ENCODE results near the gene TRIM29. TPM values are rescaled to one million over a fixed set of nuclear protein-coding genes. Genes with fewer than 3 reads are reported as not detected.

The TRIM29 gene
- total and polyA plus RNA-seq, 2 of the 13 experiments (the other 11 are each of a cell fraction or from before 2014, with no cell fraction given) = 0.86 TPM

GRCh38 chr11:120112174-120112796 lies 25.6 kb downstream of the TRIM29 start:
- H3K9me3 ChIP-seq (ENCODE audit: low read length) = no peaks in the 10 kb centered on the region
- no peak overlapping the region for H2AFZ ChIP-seq (ENCODE audit: low read length)
- no peak overlapping the region for H3K9ac ChIP-seq (ENCODE audit: insufficient read depth, low read depth, low read length)
- no peak overlapping the region for H3K27ac ChIP-seq (ENCODE audit: extremely low read length, insufficient read depth, low read length)
- no peak overlapping the region for H3K4me3 ChIP-seq (replicated peaks in 1 of 3; ENCODE audit: insufficient read depth in 1 of 3, low read depth in 2 of 3, low read length in 3 of 3)
- peaks cover 6 to 45% of the 10 kb centered on the region in 2 experiments; a peak in 4 of 5 replicates for H3K27me3 ChIP-seq (ENCODE audit: control insufficient read depth in 1 of 2, insufficient read depth in 2 of 2, low read length in 2 of 2)
- in situ Hi-C loops (cut with HindIII; ENCODE audit: extremely low pct_ligation_motif_present, low pct_unique_long_range_greater_than_20kb) = no loop called here
- intact Hi-C loops (cut with micrococcal nuclease; ENCODE audit: unreplicated experiment) = no loop called here
- ATAC-seq (peak; percentile 49), DNase-seq (ENCODE audit: low spot score) (no peak), FAIRE-seq (no peak)
- no peaks in the 10 kb centered on the region for H3K4me1 ChIP-seq (ENCODE audit: insufficient read depth, low read length)
- peak; percentile 13; the same call in 1 of the 2 replicates for TF ChIP-seq STAG1 (CRISPR knock-in tag; IDR thresholded peaks at IDR 0.05)
- no peak for TF ChIP-seq MEIS2 (CRISPR knock-in tag; IDR thresholded peaks at IDR 0.05)
- H3K36me3 ChIP-seq (replicated peaks in 1 of 2; ENCODE audit: control insufficient read depth in 1 of 2, insufficient read depth in 2 of 2, low read length in 2 of 2) = no peaks in the 10 kb centered on the region
- POLR2A ChIA-PET = no interaction called here
- 11% methylated on average over 11 of the region's 15 CpGs for WGBS (ENCODE audit: low lambda C conversion rate)
- no peaks in the 10 kb centered on the region; the same call in 1 of the 2 replicates for H4K20me1 ChIP-seq (ENCODE audit: insufficient read depth, low read length)
- CTCF ChIA-PET (ENCODE audit: low intra/inter-chr PET ratio, low total read pairs) = no interaction called here
- BruUV-seq (replicated peaks) = no TSS peak
- H3K79me2 ChIP-seq (ENCODE audit: insufficient read depth, low read length) = no peaks in the 10 kb centered on the region
- H3K4me2 ChIP-seq (ENCODE audit: low read depth, low read length) = no peak overlapping the region

GRCh38 chr11:120109531-120109930 lies 28.4 kb downstream of the TRIM29 start:
- peaks cover 6 to 54% of the 10 kb centered on the region in 2 experiments; a peak in 4 of 5 replicates for H3K27me3 ChIP-seq (ENCODE audit: control insufficient read depth in 1 of 2, insufficient read depth in 2 of 2, low read length in 2 of 2)
- no TSS peak for BruUV-seq (replicated peaks)
- no peaks in the 10 kb centered on the region for H3K79me2 ChIP-seq (ENCODE audit: insufficient read depth, low read length)
- H3K4me2 ChIP-seq (ENCODE audit: low read depth, low read length) = no peak overlapping the region
- H3K27ac ChIP-seq (ENCODE audit: extremely low read length, insufficient read depth, low read length) = no peak overlapping the region
- no peak overlapping the region for H2AFZ ChIP-seq (ENCODE audit: low read length)
- ATAC-seq (no peak), FAIRE-seq (no peak), DNase-seq (ENCODE audit: low spot score) (no peak)
- no peaks in the 10 kb centered on the region for H3K36me3 ChIP-seq (replicated peaks in 1 of 2; ENCODE audit: control insufficient read depth in 1 of 2, insufficient read depth in 2 of 2, low read length in 2 of 2)
- in situ Hi-C loops (cut with HindIII; ENCODE audit: extremely low pct_ligation_motif_present, low pct_unique_long_range_greater_than_20kb) = loop anchor here (10.0 kb wide), 2 partner anchors 445 to 625 kb away; no protein-coding TSS in a partner anchor
- no peak overlapping the region for H3K9ac ChIP-seq (ENCODE audit: insufficient read depth, low read depth, low read length)
- H3K4me3 ChIP-seq (replicated peaks in 1 of 3; ENCODE audit: insufficient read depth in 1 of 3, low read depth in 2 of 3, low read length in 3 of 3) = no peak overlapping the region
- H3K4me1 ChIP-seq (ENCODE audit: insufficient read depth, low read length) = no peaks in the 10 kb centered on the region
- no peaks in the 10 kb centered on the region; the same call in 1 of the 2 replicates for H4K20me1 ChIP-seq (ENCODE audit: insufficient read depth, low read length)
- no peaks in the 10 kb centered on the region for H3K9me3 ChIP-seq (ENCODE audit: low read length)
- TF ChIP-seq ZNF598 (CRISPR knock-in tag; IDR thresholded peaks at IDR 0.05; ENCODE audit: borderline replicate concordance) (no peak), ZFYVE20 (CRISPR knock-in tag; IDR thresholded peaks at IDR 0.05; ENCODE audit: borderline replicate concordance, low read depth) (no peak), ZNF792 (CRISPR knock-in tag; IDR thresholded peaks at IDR 0.05) (no peak), KDM5B (CRISPR knock-in tag; IDR thresholded peaks at IDR 0.05; ENCODE audit: borderline replicate concordance) (no peak)
- intact Hi-C loops (cut with micrococcal nuclease; ENCODE audit: unreplicated experiment) = no loop called here
- 0% methylated on average over 1 of the region's 5 CpGs for WGBS (ENCODE audit: low lambda C conversion rate)
- CTCF ChIA-PET (ENCODE audit: low intra/inter-chr PET ratio, low total read pairs) = no interaction called here
- POLR2A ChIA-PET = no interaction called here

Measured in HepG2 (cell line).